ENCODE measurements around the gene WSB1. TPM values are rescaled to one million over a fixed set of nuclear protein-coding genes. Genes with fewer than 3 reads are reported as not detected.

The WSB1 gene
- total RNA-seq, 1 experiment from 2014 or later = 66.2 TPM

DNA sequence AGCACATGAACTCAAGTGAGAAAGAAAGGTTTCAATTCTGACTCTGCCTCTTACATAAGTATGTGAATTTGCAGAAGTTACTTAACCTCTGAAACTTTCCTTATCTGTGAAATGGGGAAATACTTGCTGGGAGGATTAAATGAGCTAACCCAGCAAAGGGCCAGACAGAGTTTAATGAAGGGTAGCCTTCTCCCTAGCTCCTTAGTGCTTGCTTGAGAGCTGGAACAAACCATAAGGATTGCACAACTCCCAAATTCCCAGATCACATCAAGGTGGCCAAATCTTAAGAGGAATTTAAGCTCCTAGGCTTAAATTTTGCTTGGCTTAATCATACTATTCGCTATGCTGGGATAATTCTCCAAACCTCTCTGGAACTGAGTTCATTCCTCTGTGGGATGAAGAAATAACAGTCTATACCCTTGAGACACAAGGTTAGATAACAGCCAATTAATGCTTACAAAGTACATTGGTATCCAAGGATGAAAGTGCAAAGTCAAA lies 11.8 kb upstream of the WSB1 start:
- TF ChIP-seq EZH2 (IDR thresholded peaks at IDR 0.05; ENCODE audit: low read depth) = no peak
- TF ChIP-seq, protein P1, sequence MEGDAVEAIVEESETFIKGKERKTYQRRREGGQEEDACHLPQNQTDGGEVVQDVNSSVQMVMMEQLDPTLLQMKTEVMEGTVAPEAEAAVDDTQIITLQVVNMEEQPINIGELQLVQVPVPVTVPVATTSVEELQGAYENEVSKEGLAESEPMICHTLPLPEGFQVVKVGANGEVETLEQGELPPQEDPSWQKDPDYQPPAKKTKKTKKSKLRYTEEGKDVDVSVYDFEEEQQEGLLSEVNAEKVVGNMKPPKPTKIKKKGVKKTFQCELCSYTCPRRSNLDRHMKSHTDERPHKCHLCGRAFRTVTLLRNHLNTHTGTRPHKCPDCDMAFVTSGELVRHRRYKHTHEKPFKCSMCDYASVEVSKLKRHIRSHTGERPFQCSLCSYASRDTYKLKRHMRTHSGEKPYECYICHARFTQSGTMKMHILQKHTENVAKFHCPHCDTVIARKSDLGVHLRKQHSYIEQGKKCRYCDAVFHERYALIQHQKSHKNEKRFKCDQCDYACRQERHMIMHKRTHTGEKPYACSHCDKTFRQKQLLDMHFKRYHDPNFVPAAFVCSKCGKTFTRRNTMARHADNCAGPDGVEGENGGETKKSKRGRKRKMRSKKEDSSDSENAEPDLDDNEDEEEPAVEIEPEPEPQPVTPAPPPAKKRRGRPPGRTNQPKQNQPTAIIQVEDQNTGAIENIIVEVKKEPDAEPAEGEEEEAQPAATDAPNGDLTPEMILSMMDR (conservative IDR thresholded peaks at IDR 0.05) = no peak
- Histone ChIP-seq H4K20me1 (ENCODE audit: insufficient read depth) (no peaks in the 10 kb centered on the region), H3K4me2 (no peak overlapping the region), H3K9me2 (ENCODE audit: insufficient read depth) (no peaks in the 10 kb centered on the region), H3K36me3 (ENCODE audit: low read depth) (no peaks in the 10 kb centered on the region), H3K27ac (no peak overlapping the region), H3K9me3 (ENCODE audit: insufficient read depth, low read depth) (no peaks in the 10 kb centered on the region), H2AFZ (no peak overlapping the region), H3K27me3 (ENCODE audit: insufficient read depth, low read depth) (no peaks in the 10 kb centered on the region), H3K4me1 (replicated peaks; ENCODE audit: insufficient read depth) (no peaks in the 10 kb centered on the region), H3K79me2 (ENCODE audit: low read depth) (no peaks in the 10 kb centered on the region), H3K4me3 (no peak overlapping the region), H3F3A (ENCODE audit: insufficient read depth, low read depth) (peaks cover 4% of the 10 kb centered on the region; the same call in 1 of the 2 replicates)
- DNase-seq = peak in 1 of 2 experiments; percentile 70
- POLR2A ChIA-PET (ENCODE audit: unreplicated experiment) = no interaction called here
- BruUV-seq (replicated peaks) = no TSS peak
- CTCF ChIA-PET = no interaction called here
- intact Hi-C loops (cut with micrococcal nuclease; ENCODE audit: unreplicated experiment) = no loop called here

DNA sequence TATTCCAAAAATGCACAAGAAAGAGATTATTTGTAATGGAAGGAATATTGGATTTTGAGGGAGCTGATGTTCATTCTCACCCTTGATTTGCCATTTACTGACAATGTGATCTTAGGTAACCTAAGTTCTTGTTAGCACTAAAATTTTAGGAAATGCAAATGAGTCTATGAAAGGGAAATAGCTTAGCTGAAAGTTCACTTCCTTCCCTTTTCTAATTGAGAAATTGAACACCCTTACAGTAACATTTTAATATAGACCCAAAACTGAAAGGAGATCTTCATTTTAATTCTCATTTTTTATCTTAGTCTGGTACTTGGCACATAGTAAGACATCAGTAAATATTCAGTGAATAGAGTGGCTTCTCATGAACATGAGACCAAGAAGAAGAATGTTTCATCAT lies 10.9 kb upstream of the WSB1 start:
- no peaks in the 10 kb centered on the region for H3K36me3 ChIP-seq (ENCODE audit: low read depth)
- no peak for DNase-seq
- H3K27ac ChIP-seq = no peak overlapping the region
- H3K9me3 ChIP-seq (ENCODE audit: insufficient read depth, low read depth) = no peaks in the 10 kb centered on the region
- no peaks in the 10 kb centered on the region for H4K20me1 ChIP-seq (ENCODE audit: insufficient read depth)
- H3K79me2 ChIP-seq (ENCODE audit: low read depth) = no peaks in the 10 kb centered on the region
- intact Hi-C loops (cut with micrococcal nuclease; ENCODE audit: unreplicated experiment) = no loop called here
- POLR2A ChIA-PET (ENCODE audit: unreplicated experiment) = no interaction called here
- H3K27me3 ChIP-seq (ENCODE audit: insufficient read depth, low read depth) = no peaks in the 10 kb centered on the region
- no TSS peak for BruUV-seq (replicated peaks)
- no peak overlapping the region for H2AFZ ChIP-seq
- no peak overlapping the region for H3K4me2 ChIP-seq
- peaks cover 4% of the 10 kb centered on the region; the same call in 1 of the 2 replicates for H3F3A ChIP-seq (ENCODE audit: insufficient read depth, low read depth)
- H3K9me2 ChIP-seq (ENCODE audit: insufficient read depth) = no peaks in the 10 kb centered on the region
- TF ChIP-seq, protein P1 (conservative IDR thresholded peaks at IDR 0.05) = no peak
- TF ChIP-seq EZH2 (IDR thresholded peaks at IDR 0.05; ENCODE audit: low read depth) = no peak
- no peaks in the 10 kb centered on the region for H3K4me1 ChIP-seq (replicated peaks; ENCODE audit: insufficient read depth)
- CTCF ChIA-PET = no interaction called here
- H3K4me3 ChIP-seq = no peak overlapping the region

- H3K4me3 ChIP-seq = no peak overlapping the region
- H3K27me3 ChIP-seq (ENCODE audit: insufficient read depth, low read depth) = no peaks in the 10 kb centered on the region
- intact Hi-C loops (cut with micrococcal nuclease; ENCODE audit: unreplicated experiment) = no loop called here
- peaks cover 4% of the 10 kb centered on the region; the same call in 1 of the 2 replicates for H3F3A ChIP-seq (ENCODE audit: insufficient read depth, low read depth)
- H3K9me3 ChIP-seq (ENCODE audit: insufficient read depth, low read depth) = no peaks in the 10 kb centered on the region
- no peak overlapping the region for H2AFZ ChIP-seq
- no peaks in the 10 kb centered on the region for H3K79me2 ChIP-seq (ENCODE audit: low read depth)
- POLR2A ChIA-PET (ENCODE audit: unreplicated experiment) = no interaction called here
- TF ChIP-seq, protein P1 (conservative IDR thresholded peaks at IDR 0.05) = no peak
- no peak for TF ChIP-seq EZH2 (IDR thresholded peaks at IDR 0.05; ENCODE audit: low read depth)
- no TSS peak for BruUV-seq (replicated peaks)
- CTCF ChIA-PET = no interaction called here
- H3K27ac ChIP-seq = no peak overlapping the region
- H4K20me1 ChIP-seq (ENCODE audit: insufficient read depth) = no peaks in the 10 kb centered on the region
- H3K36me3 ChIP-seq (ENCODE audit: low read depth) = no peaks in the 10 kb centered on the region
- no peaks in the 10 kb centered on the region for H3K9me2 ChIP-seq (ENCODE audit: insufficient read depth)
- no peaks in the 10 kb centered on the region for H3K4me1 ChIP-seq (replicated peaks; ENCODE audit: insufficient read depth)
- DNase-seq = no peak
- H3K4me2 ChIP-seq = no peak overlapping the region
Observed at GRCh38 chr17:27283751-27284150, 10.2 kb upstream of the WSB1 start.

Measured in PC-9 (cell line).